Activated T-cell treated with anti-CD3 and anti-CD28 coated beads for 24 hours (primary cell): ENCODE data around the gene SRPK3.
"Not testable (repeated sequence)": the region's sequence is repeated elsewhere in the genome, so short reads cannot be mapped to it uniquely, and the experiment has no call there.

ENCODE experiments used
- DNase-seq: peaks from one replicate; pipeline ENCODE4 v3.0.0-alpha.2; 2020; ENCODE audit warnings: low read depth

SRPK3 gene

DNA sequence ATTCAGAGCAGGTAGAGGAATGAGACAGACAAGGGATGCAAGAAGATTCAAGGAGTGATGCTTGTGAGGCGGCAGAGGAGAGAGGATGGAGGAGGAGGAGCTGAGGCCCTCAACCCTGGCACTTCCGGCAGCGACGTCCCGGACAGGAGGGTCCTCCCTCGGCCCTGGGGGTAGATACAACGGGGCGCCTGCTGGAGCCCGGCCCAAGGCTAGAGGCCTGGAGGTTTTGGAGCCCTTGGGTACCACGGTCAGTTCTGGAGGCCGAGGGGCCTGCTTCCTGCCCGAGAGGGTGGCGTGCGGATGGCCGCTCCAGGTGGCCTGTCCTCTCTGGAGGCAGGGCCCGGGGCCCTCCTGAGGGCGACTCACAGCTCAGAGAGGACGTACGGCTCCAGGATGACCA lies 27.1 kb downstream of the SRPK3 start:
- no peak for DNase-seq

DNA sequence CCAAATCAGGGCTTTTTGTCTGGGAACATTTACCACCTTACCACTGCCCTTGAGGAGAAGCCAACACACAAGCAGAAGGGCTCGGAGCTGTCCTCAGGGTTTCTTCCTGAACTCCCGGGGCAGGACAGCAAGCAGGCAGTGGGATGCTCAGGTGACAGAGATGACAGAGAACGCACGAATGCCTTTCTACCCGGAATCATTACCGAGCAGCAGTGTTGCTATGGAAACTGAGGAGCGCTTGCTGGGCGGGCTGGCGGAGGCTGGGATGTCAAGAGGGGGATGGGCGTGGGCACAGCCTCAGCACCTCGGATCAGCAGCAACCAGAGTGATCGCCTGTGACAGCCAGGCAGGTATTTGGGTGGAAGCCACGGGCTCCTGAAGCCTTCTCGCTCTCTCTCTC lies 31.4 kb downstream of the SRPK3 start:
- DNase-seq = no peak

- DNase-seq = no peak
These were observed 32.3 kb downstream of the SRPK3 start for GRCh38 chrX:153813161-153813560.

DNA sequence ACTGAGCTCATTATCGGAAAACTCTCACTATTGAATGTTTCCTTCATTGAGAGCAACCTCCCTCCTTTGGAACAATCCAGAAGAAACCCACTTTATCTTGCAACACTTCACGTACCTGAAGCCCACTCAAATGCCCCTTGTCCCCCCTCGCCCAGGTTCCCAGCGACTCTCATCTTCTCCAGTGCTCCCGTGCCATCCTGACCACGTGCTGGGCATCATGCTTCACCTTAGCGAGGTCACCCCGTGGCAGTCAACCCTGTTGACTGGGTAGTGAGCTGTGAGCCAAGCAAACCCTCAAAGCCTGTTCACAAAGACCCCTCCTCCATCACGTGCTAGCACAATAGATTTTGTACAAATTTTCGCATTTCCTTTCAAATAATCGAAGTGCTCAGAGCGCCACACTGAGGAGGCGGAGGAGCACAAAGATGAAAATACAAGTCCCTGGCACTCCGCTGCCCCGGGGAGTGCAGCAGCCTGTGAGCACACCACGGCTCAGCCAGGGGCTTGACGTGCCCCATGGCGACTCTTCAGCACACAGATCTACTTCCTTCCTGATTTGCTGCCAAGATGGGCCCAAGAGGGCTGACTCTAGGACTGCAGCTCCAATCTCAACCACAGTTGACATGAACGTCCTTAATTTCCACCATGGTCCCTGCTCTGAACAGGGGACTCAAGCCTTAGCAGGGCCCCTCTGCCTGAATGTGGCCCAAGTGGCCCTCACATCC lies 33.9 kb downstream of the SRPK3 start:
- no peak for DNase-seq

GRCh38 chrX:153816831-153817690 lies 36.2 kb downstream of the SRPK3 start:
- peak; percentile 15 for DNase-seq

GRCh38 chrX:153818064-153818463 lies 37.2 kb downstream of the SRPK3 start:
- not testable (repeated sequence) for DNase-seq

DNA sequence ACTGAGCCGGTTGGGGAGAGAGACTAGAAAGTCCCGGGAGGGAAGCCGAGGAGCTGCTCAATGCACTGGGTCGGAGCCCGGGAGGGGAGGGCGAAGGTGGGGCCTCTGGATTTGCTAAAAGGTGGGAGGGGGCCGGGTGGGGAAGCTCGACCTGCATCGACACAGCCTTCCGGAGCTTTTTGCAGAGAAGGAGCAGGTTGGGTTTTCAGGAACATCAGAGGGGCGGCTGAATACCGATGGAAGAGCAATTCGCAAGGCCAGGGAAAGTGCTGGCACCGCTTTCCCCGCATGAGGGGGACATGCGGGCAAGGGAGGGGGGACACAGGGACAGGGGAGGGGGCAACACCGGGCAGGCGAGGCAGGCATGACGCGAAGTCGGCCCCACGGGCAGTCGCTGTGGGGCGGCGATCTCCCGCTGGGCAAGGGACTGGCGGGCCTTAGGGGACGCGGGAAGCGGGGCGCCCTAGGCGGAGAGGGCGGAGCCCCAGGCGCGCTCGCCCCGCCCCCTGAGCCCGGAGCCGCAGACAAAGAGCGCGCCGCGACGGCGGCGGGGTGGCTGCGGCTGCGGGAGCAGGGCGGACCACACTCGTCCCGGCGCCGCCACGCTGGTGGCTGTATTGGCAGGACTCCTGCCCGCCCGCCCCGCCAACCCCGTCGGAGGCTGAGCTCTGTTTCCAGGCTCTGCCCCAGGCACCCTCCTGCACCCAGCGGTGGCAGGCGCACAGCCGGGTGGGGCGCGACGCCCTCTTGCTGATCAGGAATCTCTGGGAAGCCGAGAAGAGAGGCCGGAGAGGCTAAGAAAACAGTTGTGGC lies 37.9 kb downstream of the SRPK3 start:
- DNase-seq = peak; percentile 35

DNA sequence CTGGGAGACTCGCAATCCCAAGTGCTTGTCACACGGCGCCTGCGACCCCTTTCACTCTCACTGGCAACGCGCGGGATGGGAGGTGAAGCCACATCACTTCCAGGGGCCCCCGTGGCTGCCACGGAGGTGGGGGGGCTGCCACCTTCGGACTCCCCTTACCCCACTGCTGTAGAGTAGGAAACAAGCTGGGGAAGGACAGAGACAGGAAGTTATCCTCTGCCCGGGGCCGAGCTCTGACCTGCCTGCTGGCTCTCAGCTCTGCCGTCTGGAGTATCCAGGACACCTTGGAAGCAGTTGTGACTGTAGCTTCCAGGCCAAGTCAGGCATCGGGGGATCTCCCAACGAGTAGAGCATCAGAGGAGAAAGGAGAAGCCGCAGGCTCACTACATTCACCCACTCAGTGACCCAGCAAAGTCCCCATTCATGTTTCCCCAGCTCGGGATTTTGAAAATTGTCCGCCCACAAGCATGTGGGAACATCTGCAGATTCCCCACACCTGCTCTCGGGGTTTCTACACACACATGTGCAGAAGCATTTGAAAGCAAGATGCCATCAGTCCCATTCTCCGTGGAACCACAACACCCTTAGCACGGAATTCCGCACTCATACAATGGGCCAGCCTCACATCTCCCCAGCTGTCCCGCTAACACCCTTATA lies 38.7 kb downstream of the SRPK3 start:
- DNase-seq = no peak

DNA sequence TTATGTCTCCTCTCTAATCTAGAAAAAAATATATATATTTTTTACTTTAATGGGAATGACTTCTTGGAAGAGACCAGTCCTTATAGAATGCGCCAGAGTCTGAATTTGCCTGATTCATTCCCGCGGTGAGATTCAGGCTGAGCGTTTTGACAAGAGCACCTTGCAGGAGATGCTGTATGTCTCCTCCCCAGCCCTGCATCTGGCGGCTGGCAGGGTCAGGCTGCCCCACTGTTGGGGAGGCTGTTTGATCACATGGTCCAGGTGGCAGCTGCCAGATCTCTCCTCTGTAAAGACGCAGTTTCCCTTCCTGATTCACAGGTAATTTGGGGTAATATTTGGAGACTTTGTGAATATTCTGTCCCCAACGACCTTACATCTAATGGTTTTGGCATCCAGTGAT lies 39.8 kb downstream of the SRPK3 start:
- no peak for DNase-seq

DNA sequence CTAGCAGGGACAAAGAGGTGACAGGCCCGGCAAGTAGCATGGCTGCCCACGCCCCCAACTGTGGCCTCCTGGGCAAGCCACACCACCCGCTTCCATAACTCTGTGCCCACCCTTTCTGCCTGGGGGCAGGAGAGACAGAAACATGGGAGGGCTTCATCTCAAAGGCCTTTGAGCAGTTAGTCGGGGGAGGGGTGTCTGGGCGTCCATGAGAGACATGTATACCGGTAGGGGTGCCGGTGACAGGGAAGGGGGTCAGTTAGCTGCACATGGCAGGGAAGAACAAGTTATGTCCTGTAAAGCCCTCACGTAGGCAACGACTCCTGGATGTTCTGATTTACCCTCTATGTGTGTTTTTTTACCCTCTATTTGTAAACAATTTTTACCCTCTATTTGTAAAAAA lies 40.2 kb downstream of the SRPK3 start:
- no peak for DNase-seq

DNA sequence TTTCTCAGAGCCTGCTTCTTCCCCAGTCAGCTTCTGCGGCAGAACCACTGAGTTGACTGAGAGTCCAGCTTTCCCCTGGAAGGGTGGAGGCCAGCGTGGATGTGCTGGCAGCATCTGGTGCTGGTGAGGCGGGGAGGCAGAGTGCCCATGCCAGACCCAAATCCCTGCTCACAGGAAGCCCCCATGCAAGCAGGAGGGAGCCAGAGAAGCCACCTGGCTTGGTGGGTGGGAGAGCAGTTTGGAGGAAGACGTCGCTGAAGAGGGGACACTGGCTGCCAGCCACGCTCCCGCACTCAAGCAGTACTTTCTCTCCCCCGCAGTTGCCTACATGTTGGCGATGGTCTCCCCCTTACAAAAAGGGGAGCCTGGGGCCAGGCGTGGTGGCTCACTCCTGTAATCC lies 43.5 kb downstream of the SRPK3 start:
- DNase-seq = no peak

GRCh38 chrX:153825042-153825441 lies 44.2 kb downstream of the SRPK3 start:
- no peak for DNase-seq

DNA sequence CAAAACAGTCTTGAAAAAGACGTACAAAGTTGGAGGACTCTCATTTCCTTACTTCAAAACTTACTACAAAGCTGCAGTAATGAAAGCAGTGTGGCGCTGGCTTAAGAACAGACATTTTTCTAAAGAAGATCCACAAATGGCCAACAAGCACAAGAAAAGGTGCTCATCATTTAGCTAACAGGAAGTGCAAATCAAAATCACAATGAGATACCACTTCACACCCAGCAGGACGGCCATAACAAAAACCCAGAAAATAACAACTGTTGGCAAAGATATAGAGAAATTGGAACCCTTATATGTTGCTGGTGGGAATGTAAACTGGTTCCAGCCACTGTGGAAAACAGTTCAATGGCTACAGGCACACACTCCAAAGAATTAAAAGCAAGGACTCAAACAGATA lies 46.2 kb downstream of the SRPK3 start:
- DNase-seq = no peak

DNA sequence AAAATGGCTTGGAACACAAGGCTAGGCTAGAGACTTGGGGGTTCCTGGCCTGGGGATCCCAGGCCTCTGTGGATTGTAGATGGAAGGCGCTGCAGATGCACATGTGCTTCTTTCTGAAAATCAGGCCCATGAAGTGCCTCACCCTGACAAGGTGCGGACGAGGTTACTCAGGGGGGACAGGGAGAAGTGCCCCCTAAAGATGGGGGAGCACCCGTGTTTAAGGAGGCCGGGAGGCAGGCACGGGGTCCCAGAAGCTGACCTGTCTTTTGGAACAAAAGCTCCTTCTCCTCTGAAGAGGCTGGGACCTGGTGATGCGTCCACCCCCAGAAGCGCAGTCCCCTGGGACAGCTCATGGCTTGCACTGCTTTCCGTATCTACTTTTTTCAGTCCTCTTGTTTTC lies 47.1 kb downstream of the SRPK3 start:
- DNase-seq = no peak

- DNase-seq = no peak
These were observed 47.5 kb downstream of the SRPK3 start for GRCh38 chrX:153828308-153828707.

- DNase-seq = no peak
These were observed 48.1 kb downstream of the SRPK3 start for GRCh38 chrX:153828723-153829548.

DNA sequence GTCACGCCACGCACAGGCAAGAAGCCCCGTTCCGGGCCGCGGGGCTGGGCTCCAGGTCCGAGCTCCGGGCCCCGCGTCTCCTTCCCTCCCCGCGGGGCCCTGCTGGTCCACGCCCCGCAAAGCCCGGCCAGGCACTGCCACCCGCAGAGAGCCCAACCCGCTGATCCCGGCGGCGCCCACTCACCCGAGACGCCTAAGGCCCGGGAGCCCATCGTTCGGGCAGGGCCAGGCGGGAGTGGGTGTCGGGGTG lies 48.6 kb downstream of the SRPK3 start:
- no peak for DNase-seq

- no peak for DNase-seq
These were observed 49.2 kb downstream of the SRPK3 start, which contains the start of gene PDZD4 for GRCh38 chrX:153829799-153830639. Gene PDZD4, minus strand, starts transcription at chrX:153830544. Its CDS starts 246 bp downstream, at chrX:153830298.

GRCh38 chrX:153830640-153831428 lies 50.0 kb downstream of the SRPK3 start:
- no peak for DNase-seq
